Upper lobe of right lung (tissue), 1 donor: ENCODE measurements around the gene URM1. TPM values are rescaled to one million over a fixed set of nuclear protein-coding genes. Genes with fewer than 3 reads are reported as not detected.

Experiments used
- ATAC-seq: fragments of 200-7000 bp; cut with Tn5 transposase; one replicate; pipeline ENCODE4 v1.9.1; 2020; ENCODE audit warnings: mild to moderate bottlenecking, moderate library complexity
- DNase-seq: peaks from one replicate; pipeline ENCODE4 v3.0.0-alpha.2; 2020
- H3K27ac ChIP-seq: fragments of 200-600 bp; one replicate; pipeline ENCODE4 v1.8.0; 2022
- H3K27me3 ChIP-seq: fragments of 200-600 bp; one replicate; pipeline ENCODE4 v1.8.0; 2022; ENCODE audit warnings: mild to moderate bottlenecking
- H3K36me3 ChIP-seq: fragments of 200-600 bp; one replicate; pipeline ENCODE4 v1.8.0; 2022
- H3K4me1 ChIP-seq: fragments of 200-600 bp; one replicate; pipeline ENCODE4 v1.8.0; 2022
- H3K4me3 ChIP-seq: fragments of 200-600 bp; one replicate; pipeline ENCODE4 v1.8.0; 2022; ENCODE audit warnings: mild to moderate bottlenecking
- H3K9me3 ChIP-seq: fragments of 200-600 bp; one replicate; pipeline ENCODE4 v1.8.0; 2022
- CTCF ChIP-seq: fragments of 200-600 bp; IDR thresholded peaks from one replicate; pipeline ENCODE4 v1.8.0; 2022; ENCODE audit warnings: antibody characterized with exemption
- intact Hi-C: fragments of 100-400 bp; cut with DNase I; formaldehyde crosslinking; loops from one replicate; pipeline ENCODE4 v1.11.0; 2022
- long read RNA-seq: library from polyadenylated mRNA; unstranded; transcript quantifications from one replicate; pipeline ENCODE4 v2.0.0, GENCODE V29; 2021
- total RNA-seq: library from RNA; stranded (reverse); fragmentation: NEBNext Ultra II Directional; extraction: Animal tissue kit (Norgen Biotek cat#: 25700); gene quantifications from one replicate; pipeline ENCODE4 v1.2.1, GENCODE V29; 2021
- donor health status: DM: no; HTN: yes; CAD: no; lungs with severe emphysema.

URM1 gene
- total RNA-seq: 56.5 TPM
- long read RNA-seq, transcript URM1-203 (5 exons, 2,650 nt): major isoform, 30 of 38 reads
- long read RNA-seq, partial matches to known transcripts: 3 of 38 reads
- long read RNA-seq, other reads (novel, unspliced or antisense): 3 of 38 reads

GRCh38 chr9:128370752-128371629 lies at the start of gene URM1:
URM1 (plus strand) TSS chr9:128371374; CDS start chr9:128371381, 7 bp downstream.
- peak; percentile 97 for DNase-seq

GRCh38 chr9:128321879-128322403 lies 49.2 kb upstream of the URM1 start:
- peak overlapping the region; percentile 73 for H3K4me3 ChIP-seq
- H3K4me1 ChIP-seq: peaks cover 18% of the 10 kb centered on the region
- H3K27me3 ChIP-seq: no peaks in the 10 kb centered on the region
- intact Hi-C loops: no loop called here
- H3K27ac ChIP-seq: peak overlapping the region; percentile 89
- H3K36me3 ChIP-seq: peaks cover 28% of the 10 kb centered on the region
- no peak for DNase-seq
- TF ChIP-seq CTCF: no peak
- H3K9me3 ChIP-seq: no peaks in the 10 kb centered on the region
- peak; percentile 1 for ATAC-seq

More at GRCh38 chr9:128370752-128371629, at the start of gene URM1:
- intact Hi-C loops: no loop called here
- Histone ChIP-seq H3K4me1 (peaks cover 18% of the 10 kb centered on the region), H3K4me3 (peak within 1 kb of the TSS; percentile 92), H3K36me3 (peaks cover 15% of the 10 kb centered on the region), H3K9me3 (no peaks in the 10 kb centered on the region), H3K27me3 (no peaks in the 10 kb centered on the region), H3K27ac (peak within 1 kb of the TSS; percentile 88)
- ATAC-seq: peak; percentile 98
- TF ChIP-seq CTCF: no peak

- Histone ChIP-seq H3K4me1 (peaks cover 18% of the 10 kb centered on the region), H3K27ac (peak within 1 kb of the TSS; percentile 89), H3K4me3 (peak within 1 kb of the TSS; percentile 73), H3K36me3 (peaks cover 21% of the 10 kb centered on the region), H3K9me3 (no peaks in the 10 kb centered on the region), H3K27me3 (no peaks in the 10 kb centered on the region)
- peak; percentile 98 for ATAC-seq
- intact Hi-C loops: no loop called here
- DNase-seq: peak; percentile 96
- TF ChIP-seq CTCF: no peak
Observed at GRCh38 chr9:128322404-128323211, 48.6 kb upstream of the URM1 start, which contains the start of the genes COQ4 and TRUB2. COQ4 (plus strand) TSS chr9:128322839; CDS start chr9:128322859, 20 bp downstream. TRUB2 (minus strand) TSS chr9:128322447; CDS start chr9:128322408, 39 bp downstream.

- peak overlapping the region; percentile 73 for H3K4me3 ChIP-seq
- intact Hi-C loops: no loop called here
- DNase-seq (no peak), ATAC-seq (no peak)
- no peak for TF ChIP-seq CTCF
- H3K4me1 ChIP-seq: peaks cover 18% of the 10 kb centered on the region
- no peaks in the 10 kb centered on the region for H3K9me3 ChIP-seq
- peak overlapping the region; percentile 89 for H3K27ac ChIP-seq
- H3K36me3 ChIP-seq: peaks cover 16% of the 10 kb centered on the region
- no peaks in the 10 kb centered on the region for H3K27me3 ChIP-seq
Observed at GRCh38 chr9:128323212-128323730, 47.9 kb upstream of the URM1 start.

GRCh38 chr9:128323791-128324190 lies 47.4 kb upstream of the URM1 start:
- DNase-seq: no peak
- no peaks in the 10 kb centered on the region for H3K27me3 ChIP-seq
- peak overlapping the region; percentile 73 for H3K4me3 ChIP-seq
- peaks cover 21% of the 10 kb centered on the region for H3K36me3 ChIP-seq
- no peak for TF ChIP-seq CTCF
- H3K4me1 ChIP-seq: peaks cover 18% of the 10 kb centered on the region
- ATAC-seq: no peak
- intact Hi-C loops: no loop called here
- no peak overlapping the region for H3K27ac ChIP-seq
- no peaks in the 10 kb centered on the region for H3K9me3 ChIP-seq
